T-helper 1 cell treated with Interleukin-12 subunit alpha and Interleukin-12 subunit beta and Interleukin-4 antibody, amounts not matched to agents 30 μg/mL and 1 μg/mL, for 36 hours (primary cell): ENCODE measurements around the gene INO80D.
"Not testable (repeated sequence)": the region's sequence is repeated elsewhere in the genome, so short reads cannot be mapped to it uniquely, and the experiment has no call there.

Experiments
- H3K27ac Mint-ChIP-seq: one replicate; pipeline ENCODE4 v1.8.0; 2021; ENCODE audit warnings: mild to moderate bottlenecking, mixed read lengths
- H3K27me3 Mint-ChIP-seq: one replicate; pipeline ENCODE4 v1.8.0; 2021; ENCODE audit warnings: low read depth, mixed read lengths
- H3K36me3 Mint-ChIP-seq: one replicate; pipeline ENCODE4 v1.8.0; 2021; ENCODE audit warnings: low read depth, mixed read lengths
- H3K4me1 Mint-ChIP-seq: one replicate; pipeline ENCODE4 v1.8.0; 2021; ENCODE audit warnings: low read depth, mixed read lengths
- H3K4me3 Mint-ChIP-seq: one replicate; pipeline ENCODE4 v1.8.0; 2021; ENCODE audit warnings: mild to moderate bottlenecking, moderate library complexity, mixed read lengths
- H3K9me3 Mint-ChIP-seq: one replicate; pipeline ENCODE4 v1.8.0; 2021; ENCODE audit warnings: mixed read lengths

Gene INO80D

GRCh38 chr2:206085742-206086445 lies at the start of gene INO80D:
TSS of gene INO80D (minus strand) at chr2:206086174. CDS start at chr2:206063016, 23,158 bp downstream.
- Mint-ChIP-seq H3K36me3 (peaks cover 5% of the 10 kb centered on the region), H3K27ac (peak within 1 kb of the TSS; percentile 99), H3K27me3 (no peaks in the 10 kb centered on the region), H3K4me1 (peaks cover 13% of the 10 kb centered on the region), H3K4me3 (peak within 1 kb of the TSS; percentile 98), H3K9me3 (no peaks in the 10 kb centered on the region)

- H3K36me3 Mint-ChIP-seq = peaks cover 19% of the 10 kb centered on the region
- H3K27me3 Mint-ChIP-seq = no peaks in the 10 kb centered on the region
- H3K4me1 Mint-ChIP-seq = no peaks in the 10 kb centered on the region
- no peaks in the 10 kb centered on the region for H3K9me3 Mint-ChIP-seq
- H3K27ac Mint-ChIP-seq = no peak overlapping the region
- H3K4me3 Mint-ChIP-seq = no peak overlapping the region
Observed at GRCh38 chr2:206127656-206128055, 41.7 kb upstream of the INO80D start.

- Mint-ChIP-seq H3K27ac (no peak overlapping the region), H3K27me3 (no peaks in the 10 kb centered on the region), H3K36me3 (peaks cover 27% of the 10 kb centered on the region), H3K9me3 (no peaks in the 10 kb centered on the region), H3K4me1 (no peaks in the 10 kb centered on the region), H3K4me3 (no peak overlapping the region)
Observed at GRCh38 chr2:206125901-206126300, 39.9 kb upstream of the INO80D start.

GRCh38 chr2:206122569-206122968 lies 36.6 kb upstream of the INO80D start:
- not testable (repeated sequence) for H3K9me3 Mint-ChIP-seq, H3K27ac Mint-ChIP-seq, H3K27me3 Mint-ChIP-seq, H3K4me1 Mint-ChIP-seq, H3K4me3 Mint-ChIP-seq
- H3K36me3 Mint-ChIP-seq = peaks cover 33% of the 10 kb centered on the region

- Mint-ChIP-seq H3K27me3 (no peaks in the 10 kb centered on the region), H3K9me3 (peaks cover 7% of the 10 kb centered on the region), H3K4me1 (no peaks in the 10 kb centered on the region), H3K4me3 (no peak overlapping the region), H3K27ac (no peak overlapping the region), H3K36me3 (peaks cover 18% of the 10 kb centered on the region)
Observed at GRCh38 chr2:206116278-206116677, 30.3 kb upstream of the INO80D start.

GRCh38 chr2:206115026-206115578 lies 29.1 kb upstream of the INO80D start:
- H3K9me3 Mint-ChIP-seq = peaks cover 2% of the 10 kb centered on the region
- H3K27ac Mint-ChIP-seq = no peak overlapping the region
- H3K36me3 Mint-ChIP-seq = peaks cover 8% of the 10 kb centered on the region
- no peaks in the 10 kb centered on the region for H3K4me1 Mint-ChIP-seq
- no peaks in the 10 kb centered on the region for H3K27me3 Mint-ChIP-seq
- no peak overlapping the region for H3K4me3 Mint-ChIP-seq

- no peak overlapping the region for H3K27ac Mint-ChIP-seq
Observed at GRCh38 chr2:206112846-206113547, 27.0 kb upstream of the INO80D start.

GRCh38 chr2:206112108-206112507 lies 26.1 kb upstream of the INO80D start:
- Mint-ChIP-seq H3K4me3 (no peak overlapping the region), H3K9me3 (no peaks in the 10 kb centered on the region), H3K4me1 (no peaks in the 10 kb centered on the region), H3K36me3 (peaks cover 4% of the 10 kb centered on the region), H3K27me3 (no peaks in the 10 kb centered on the region), H3K27ac (no peak overlapping the region)

More at GRCh38 chr2:206112846-206113547, 27.0 kb upstream of the INO80D start:
- Mint-ChIP-seq H3K4me1 (no peaks in the 10 kb centered on the region), H3K4me3 (no peak overlapping the region), H3K27me3 (no peaks in the 10 kb centered on the region), H3K9me3 (no peaks in the 10 kb centered on the region), H3K36me3 (peaks cover 4% of the 10 kb centered on the region)

- no peaks in the 10 kb centered on the region for H3K4me1 Mint-ChIP-seq
- no peak overlapping the region for H3K27ac Mint-ChIP-seq
- no peaks in the 10 kb centered on the region for H3K9me3 Mint-ChIP-seq
Observed at GRCh38 chr2:206108713-206109112, 22.7 kb upstream of the INO80D start.

GRCh38 chr2:206105541-206105940 lies 19.6 kb upstream of the INO80D start:
- H3K27me3 Mint-ChIP-seq = no peaks in the 10 kb centered on the region
- H3K9me3 Mint-ChIP-seq = no peaks in the 10 kb centered on the region
- no peaks in the 10 kb centered on the region for H3K36me3 Mint-ChIP-seq
- H3K4me3 Mint-ChIP-seq = no peak overlapping the region
- no peaks in the 10 kb centered on the region for H3K4me1 Mint-ChIP-seq
- H3K27ac Mint-ChIP-seq = no peak overlapping the region

More at GRCh38 chr2:206108713-206109112, 22.7 kb upstream of the INO80D start:
- Mint-ChIP-seq H3K36me3 (no peaks in the 10 kb centered on the region), H3K4me3 (no peak overlapping the region), H3K27me3 (no peaks in the 10 kb centered on the region)

GRCh38 chr2:206105038-206105437 lies 19.1 kb upstream of the INO80D start:
- Mint-ChIP-seq H3K4me1 (no peaks in the 10 kb centered on the region), H3K9me3 (no peaks in the 10 kb centered on the region), H3K36me3 (no peaks in the 10 kb centered on the region), H3K27ac (no peak overlapping the region), H3K27me3 (no peaks in the 10 kb centered on the region), H3K4me3 (no peak overlapping the region)

- H3K36me3 Mint-ChIP-seq, H3K4me1 Mint-ChIP-seq, H3K27me3 Mint-ChIP-seq, H3K4me3 Mint-ChIP-seq, H3K9me3 Mint-ChIP-seq, H3K27ac Mint-ChIP-seq: not testable (repeated sequence)
Observed at GRCh38 chr2:206098872-206099271, 12.9 kb upstream of the INO80D start.

GRCh38 chr2:206098471-206098870 lies 12.5 kb upstream of the INO80D start:
- H3K9me3 Mint-ChIP-seq = no peaks in the 10 kb centered on the region
- no peak overlapping the region for H3K4me3 Mint-ChIP-seq
- H3K36me3 Mint-ChIP-seq = no peaks in the 10 kb centered on the region
- no peaks in the 10 kb centered on the region for H3K4me1 Mint-ChIP-seq
- H3K27me3 Mint-ChIP-seq = no peaks in the 10 kb centered on the region
- H3K27ac Mint-ChIP-seq = no peak overlapping the region

- no peak overlapping the region for H3K4me3 Mint-ChIP-seq
- H3K9me3 Mint-ChIP-seq = no peaks in the 10 kb centered on the region
- H3K27me3 Mint-ChIP-seq = no peaks in the 10 kb centered on the region
- H3K36me3 Mint-ChIP-seq = peaks cover 1% of the 10 kb centered on the region
- no peaks in the 10 kb centered on the region for H3K4me1 Mint-ChIP-seq
- H3K27ac Mint-ChIP-seq = no peak overlapping the region
Observed at GRCh38 chr2:206096876-206097275, 10.9 kb upstream of the INO80D start.
